ENCODE results near the gene PPY.

DNA sequence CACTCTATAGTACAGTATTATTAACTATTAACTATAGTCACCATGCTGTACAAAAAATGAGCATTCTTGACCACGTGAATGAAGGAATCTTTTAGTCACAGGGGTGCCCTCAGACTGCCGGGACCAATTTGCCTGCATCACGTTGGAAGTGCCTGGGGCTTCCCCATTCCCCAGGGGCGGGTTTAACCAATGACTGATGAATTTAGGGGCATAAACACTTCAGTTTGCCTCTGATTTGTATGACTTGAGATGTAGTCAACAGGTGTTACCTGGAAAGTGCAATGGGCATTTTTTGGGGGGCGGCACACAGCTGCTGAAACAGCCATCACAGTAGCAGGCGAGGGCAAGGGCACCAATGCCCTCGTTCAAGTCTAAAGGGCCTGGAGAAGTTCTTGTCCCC, 20.2 kb upstream of the PPY start:
- TF ChIP-seq, protein P1, sequence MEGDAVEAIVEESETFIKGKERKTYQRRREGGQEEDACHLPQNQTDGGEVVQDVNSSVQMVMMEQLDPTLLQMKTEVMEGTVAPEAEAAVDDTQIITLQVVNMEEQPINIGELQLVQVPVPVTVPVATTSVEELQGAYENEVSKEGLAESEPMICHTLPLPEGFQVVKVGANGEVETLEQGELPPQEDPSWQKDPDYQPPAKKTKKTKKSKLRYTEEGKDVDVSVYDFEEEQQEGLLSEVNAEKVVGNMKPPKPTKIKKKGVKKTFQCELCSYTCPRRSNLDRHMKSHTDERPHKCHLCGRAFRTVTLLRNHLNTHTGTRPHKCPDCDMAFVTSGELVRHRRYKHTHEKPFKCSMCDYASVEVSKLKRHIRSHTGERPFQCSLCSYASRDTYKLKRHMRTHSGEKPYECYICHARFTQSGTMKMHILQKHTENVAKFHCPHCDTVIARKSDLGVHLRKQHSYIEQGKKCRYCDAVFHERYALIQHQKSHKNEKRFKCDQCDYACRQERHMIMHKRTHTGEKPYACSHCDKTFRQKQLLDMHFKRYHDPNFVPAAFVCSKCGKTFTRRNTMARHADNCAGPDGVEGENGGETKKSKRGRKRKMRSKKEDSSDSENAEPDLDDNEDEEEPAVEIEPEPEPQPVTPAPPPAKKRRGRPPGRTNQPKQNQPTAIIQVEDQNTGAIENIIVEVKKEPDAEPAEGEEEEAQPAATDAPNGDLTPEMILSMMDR (IDR thresholded peaks at IDR 0.05; ENCODE audit: poor library complexity), result no peak
- no peak for TF ChIP-seq EZH2phosphoT487 (IDR thresholded peaks at IDR 0.05; ENCODE audit: low read depth, severe bottlenecking, unreplicated experiment)
